T47D (cell line): Measurements from ENCODE around the gene ATP6V1B1.

Source experiments
- DNase-seq, 2 experiments: peaks; one replicate each; pipeline versions ENCODE4 v3.0.0 to v3.0.0-alpha.2; 2011 to 2012; ENCODE audit warnings: low read depth in 1 of 2, low spot score in 1 of 2
- JUND ChIP-seq: IDR thresholded peaks from 2 replicates; pipeline ENCODE4 v1.6.1; 2012; ENCODE audit warnings: low read depth
- in situ Hi-C: cut with HindIII; loops from 2 replicates; pipeline ENCODE4 v1.10.0; 2016; ENCODE audit warnings: low sequenced_read_pairs, low pct_unique_long_range_greater_than_20kb

The ATP6V1B1 gene

DNA sequence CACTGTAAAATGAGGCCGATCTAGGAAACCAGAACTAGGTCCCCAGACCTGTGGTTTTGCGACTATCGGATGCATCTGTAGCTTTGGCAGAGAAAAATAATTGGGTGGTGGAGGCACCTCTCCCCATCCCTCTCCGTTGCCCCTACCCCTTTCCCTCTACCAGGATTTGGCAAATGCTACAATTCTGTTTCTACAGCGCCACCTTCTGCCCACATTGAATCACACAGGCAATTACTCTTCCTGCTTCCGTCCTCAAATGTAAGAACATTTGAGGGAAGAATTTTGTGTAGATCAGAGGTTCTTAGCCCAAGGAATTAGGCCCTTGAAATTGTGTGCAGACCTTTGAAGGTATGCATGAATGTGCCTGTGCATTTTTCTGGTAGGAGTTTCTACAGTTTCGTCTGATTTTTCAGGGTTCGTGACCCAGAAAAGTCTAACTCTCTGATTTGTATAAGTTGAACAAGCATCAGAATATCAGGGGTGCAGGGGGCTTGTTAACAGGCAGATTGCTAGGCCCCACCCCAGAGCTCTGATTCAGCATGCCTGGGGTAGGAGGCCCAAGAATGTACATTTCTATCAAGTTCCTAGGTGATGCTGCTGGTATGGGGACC lies 11.2 kb downstream of the ATP6V1B1 start:
- peak; percentile 23 to 56 for DNase-seq
- TF ChIP-seq JUND: no peak
- in situ Hi-C loops: no loop called here

DNA sequence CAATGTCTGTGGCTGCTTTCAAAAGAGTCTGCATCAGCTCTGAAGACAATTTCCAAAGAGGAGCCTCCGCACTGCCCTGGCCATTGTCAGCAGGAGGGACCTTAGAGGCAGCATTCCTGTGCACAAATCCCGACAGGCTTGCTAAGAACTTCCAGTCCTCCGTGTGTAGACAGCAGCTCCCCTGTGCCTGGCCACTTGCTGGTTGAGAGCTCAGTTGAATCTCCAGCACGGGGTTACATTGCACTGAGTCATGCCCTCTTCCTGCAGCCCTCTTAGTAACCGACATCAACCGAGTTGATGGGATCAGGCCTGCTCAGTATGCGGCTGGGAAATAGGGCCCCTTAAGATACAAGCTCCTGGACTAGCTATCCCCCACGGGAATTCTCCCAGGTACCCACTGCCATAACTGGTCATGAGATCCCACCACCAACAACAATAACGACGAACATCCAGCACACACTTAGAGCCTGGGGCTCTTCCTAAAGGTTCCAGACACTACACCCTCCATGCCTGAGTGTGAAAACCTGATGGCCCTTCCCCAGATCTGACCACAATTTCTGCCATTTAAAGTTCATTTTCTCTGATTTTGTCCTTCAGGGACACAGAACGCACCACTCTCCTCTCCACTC lies 12.0 kb downstream of the ATP6V1B1 start:
- no peak for DNase-seq
- in situ Hi-C loops: no loop called here
- TF ChIP-seq JUND: no peak

DNA sequence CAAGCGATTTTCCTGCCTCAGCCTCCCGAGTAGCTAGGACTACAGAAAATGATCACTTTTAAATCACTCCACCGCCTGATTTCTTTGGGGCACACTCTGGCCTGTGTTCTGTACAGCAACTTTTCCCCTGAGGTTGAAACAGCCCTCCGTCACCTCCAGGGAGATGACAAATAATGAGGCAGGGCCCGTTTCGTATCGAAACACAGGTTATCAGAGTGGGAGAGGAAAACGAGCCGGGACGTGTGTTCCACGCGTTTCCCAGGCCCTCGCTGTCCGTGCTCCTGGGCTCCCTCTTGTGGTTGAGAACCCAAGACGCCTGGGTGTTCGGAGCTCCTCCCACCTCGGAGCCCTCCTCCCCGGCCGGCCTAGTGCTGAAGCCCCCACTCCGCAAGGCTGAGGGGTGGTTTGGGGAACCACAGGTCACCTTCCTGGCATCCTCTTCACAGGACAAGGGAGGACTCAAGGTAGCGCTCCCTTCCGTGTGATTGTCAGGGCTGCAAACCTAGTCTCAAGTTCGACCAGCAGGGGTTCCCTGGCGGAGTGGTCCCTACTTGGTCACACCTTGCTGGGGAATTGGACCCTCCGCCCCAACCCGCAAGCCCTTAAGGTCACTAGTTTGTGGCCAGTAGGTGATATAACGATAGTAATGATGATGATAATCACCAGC lies 12.8 kb downstream of the ATP6V1B1 start:
- DNase-seq: peak; percentile 56 to 61
- TF ChIP-seq JUND: no peak
- in situ Hi-C loops: no loop called here

DNA sequence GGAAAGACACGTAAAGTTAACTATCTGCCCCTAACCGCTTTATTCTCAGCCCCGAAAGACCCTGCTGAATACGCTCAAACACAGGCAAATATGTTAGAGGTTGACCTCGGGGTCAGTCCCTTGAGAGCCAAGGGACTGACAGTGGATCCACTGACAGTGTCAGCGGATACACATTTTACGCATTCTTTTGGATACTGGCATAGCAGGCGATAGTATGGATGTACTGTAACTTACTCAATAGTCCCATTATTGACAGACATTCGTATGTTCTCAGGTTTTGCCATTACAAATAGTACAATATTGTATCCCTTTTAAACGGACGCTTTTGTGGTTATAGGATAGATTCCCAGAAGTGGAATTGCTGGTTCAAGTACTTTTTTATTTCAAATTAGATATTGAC lies 13.4 kb downstream of the ATP6V1B1 start:
- TF ChIP-seq JUND: no peak
- no peak for DNase-seq
- in situ Hi-C loops: no loop called here

DNA sequence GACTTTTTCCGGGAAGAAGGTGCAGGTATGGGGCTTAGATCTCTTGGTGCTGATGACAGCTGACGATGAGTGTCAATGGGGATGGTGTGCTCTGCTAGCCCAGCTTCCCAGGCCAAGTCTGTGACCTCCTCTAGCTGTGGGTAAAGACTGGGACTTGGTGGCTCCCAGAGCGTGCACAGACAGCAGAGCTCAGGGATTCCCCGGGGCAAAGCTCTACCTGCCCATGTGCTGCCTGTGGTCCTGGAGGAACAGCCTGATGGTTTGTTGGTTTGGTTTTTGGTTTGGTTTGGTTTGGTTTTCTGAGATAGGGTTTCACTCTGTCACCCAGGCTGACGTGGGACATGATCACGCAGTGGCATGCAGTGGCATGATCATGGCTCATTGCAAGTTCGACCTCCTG lies 19.2 kb downstream of the ATP6V1B1 start:
- no peak for DNase-seq
- TF ChIP-seq JUND: no peak
- in situ Hi-C loops: no loop called here

DNA sequence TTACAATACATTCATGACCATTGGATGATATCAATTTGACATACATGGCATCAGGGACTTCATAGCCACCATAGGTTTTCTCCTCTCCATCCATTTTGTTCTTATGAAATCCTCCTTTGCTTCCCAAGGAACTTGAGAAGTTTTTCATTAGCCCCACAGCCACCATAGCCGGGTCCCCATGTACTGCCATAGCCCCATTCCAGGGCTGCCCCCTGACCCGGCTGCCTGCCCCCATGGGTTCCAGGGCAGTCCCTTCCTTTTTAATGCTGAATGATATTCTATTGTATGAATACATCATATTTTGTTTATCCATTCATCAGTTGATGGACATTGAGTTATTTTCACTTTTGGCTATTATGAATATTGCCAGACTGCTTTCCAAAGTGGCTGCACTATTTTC lies 20.4 kb downstream of the ATP6V1B1 start:
- no peak for DNase-seq
- TF ChIP-seq JUND: no peak
- in situ Hi-C loops: no loop called here

DNA sequence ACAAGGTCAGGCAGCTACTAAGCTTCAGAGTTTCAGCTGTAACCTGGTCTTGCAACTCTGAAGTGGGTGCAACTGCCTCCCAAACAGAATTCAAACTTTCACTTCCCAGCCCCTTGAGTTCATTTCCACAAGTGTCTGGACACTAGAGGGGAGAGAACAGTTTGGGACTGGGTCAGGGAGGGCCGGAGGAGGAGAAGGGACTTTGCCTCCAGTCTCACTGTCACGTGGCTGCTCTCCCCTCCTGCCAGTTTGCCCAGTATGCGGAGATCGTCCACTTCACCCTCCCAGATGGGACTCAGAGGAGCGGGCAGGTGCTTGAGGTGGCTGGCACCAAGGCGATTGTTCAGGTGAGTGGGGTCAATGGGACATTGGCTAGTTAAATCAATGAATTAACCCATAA lies 22.1 kb downstream of the ATP6V1B1 start:
- DNase-seq: no peak
- no peak for TF ChIP-seq JUND
- in situ Hi-C loops: no loop called here

DNA sequence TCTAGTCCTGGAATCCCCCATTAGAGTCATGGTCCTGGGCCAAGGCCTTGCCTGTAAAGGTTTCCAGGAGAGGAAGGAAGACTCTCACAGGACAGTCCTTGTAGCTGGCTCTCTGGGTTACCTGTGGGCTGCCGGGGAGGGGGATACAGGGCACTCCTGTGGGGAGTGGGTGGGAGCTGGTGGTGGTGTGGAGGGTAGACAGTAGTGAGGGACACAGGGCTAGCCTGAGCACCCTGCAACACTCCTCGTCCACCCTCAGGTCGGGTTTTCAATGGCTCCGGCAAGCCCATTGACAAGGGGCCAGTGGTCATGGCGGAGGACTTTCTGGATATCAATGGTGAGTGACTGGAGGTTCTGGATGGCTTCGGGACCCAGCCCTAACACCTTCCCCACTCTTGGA lies 23.1 kb downstream of the ATP6V1B1 start:
- in situ Hi-C loops: no loop called here
- no peak for DNase-seq
- TF ChIP-seq JUND: no peak

DNA sequence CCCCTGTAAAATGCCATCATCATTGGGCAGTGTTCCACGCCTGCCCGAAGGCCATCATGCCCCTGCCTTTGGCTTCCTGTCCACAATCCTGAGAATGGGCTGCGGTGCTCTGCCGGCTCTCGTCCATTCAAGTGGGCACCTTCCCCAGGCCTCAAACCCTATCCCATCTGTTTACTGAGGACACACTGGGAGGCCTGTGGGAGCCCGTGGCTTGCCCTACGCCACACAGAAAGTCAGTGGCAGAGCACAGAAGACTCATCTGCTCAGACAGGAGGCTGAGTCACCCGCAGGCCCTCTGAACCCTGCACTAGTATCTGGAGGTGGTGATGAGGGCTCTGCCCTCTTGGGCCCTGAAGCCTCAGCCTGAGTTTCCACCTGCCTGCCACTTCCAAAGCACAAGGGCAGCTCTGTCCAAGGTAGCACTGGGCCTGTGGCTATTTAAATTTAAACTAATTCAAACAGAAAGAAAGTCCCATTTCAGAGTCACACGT lies 23.6 kb downstream of the ATP6V1B1 start:
- no peak for DNase-seq
- in situ Hi-C loops: no loop called here
- no peak for TF ChIP-seq JUND

DNA sequence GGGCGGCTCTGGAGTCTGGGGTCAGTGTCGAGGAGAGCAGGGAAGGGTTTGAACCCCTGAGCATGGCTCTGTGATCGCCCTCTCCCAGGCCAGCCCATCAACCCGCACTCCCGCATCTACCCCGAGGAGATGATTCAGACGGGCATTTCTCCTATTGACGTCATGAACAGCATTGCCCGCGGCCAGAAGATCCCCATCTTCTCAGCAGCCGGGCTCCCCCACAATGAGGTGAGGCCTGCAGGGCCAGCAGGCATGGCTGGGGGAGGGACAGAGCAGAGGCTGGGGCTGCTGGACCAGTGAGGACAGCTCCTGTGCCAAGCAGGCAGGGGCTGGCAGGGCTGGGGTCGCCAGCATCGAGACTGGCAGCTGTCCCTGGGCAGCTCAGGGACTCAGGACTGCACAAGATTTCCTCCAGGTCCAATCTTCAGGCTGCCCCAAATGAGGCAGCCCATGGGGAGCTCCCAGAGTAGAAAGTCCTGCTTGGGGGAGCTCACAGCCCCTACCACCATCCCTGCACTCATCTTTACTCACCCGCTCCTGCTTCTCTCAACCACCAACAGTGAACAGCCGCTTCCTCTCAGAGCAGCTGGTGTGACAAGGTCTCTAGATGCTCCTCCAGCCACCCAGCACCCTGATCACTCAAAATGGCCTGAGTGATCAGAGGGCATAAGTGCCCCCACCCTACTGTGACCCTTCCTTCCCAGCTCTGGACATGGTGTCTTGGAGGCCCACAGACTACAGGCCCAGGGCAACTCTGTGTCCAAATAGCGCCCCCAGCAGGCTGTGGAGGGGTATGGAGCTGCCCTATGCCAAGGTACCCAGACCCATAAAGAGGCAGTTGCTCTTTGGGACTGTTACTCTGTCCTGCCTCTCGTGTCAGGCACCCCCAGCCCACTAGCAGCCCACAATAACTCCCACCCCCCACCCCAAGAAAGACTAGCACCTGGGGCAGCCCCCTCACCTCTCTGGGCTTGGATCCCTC lies 24.4 kb downstream of the ATP6V1B1 start:
- DNase-seq: no peak
- in situ Hi-C loops: no loop called here
- TF ChIP-seq JUND: no peak

DNA sequence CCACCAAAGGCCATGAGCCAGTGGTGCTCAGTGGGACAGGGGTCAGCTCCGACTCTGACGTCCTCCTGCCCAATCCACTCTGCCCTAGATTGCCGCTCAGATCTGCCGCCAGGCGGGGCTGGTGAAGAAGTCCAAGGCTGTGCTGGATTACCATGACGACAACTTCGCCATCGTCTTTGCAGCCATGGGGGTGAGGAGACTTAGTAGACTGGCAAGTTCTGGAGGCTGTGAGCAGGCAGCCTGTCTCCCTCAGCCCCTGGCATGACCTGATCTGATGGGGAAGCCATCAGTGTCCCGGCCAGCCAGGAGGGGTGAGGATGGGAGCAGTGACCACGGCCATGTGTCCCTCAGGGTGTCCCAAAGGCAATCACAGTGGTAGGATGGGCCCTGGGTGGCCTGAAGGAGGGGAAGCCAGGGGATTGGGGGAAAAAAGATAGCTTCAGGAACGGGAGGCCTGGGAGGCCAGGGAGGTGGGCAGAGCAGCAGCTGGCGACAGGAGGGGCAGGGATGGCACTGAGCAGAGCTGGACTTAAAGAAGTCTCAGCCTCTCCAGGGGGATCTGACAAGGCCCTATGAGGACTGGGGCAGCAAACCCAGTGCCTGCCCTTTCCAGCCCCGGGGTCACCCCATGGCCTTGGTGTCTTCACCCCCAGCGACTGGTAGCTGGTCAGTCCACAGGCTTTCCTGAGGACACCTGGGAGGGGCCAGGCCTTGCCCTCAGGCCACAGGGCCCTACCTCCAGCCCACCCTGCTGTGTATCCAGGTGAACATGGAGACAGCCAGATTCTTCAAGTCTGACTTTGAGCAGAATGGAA lies 25.3 kb downstream of the ATP6V1B1 start:
- no peak for DNase-seq
- no peak for TF ChIP-seq JUND
- in situ Hi-C loops: no loop called here

DNA sequence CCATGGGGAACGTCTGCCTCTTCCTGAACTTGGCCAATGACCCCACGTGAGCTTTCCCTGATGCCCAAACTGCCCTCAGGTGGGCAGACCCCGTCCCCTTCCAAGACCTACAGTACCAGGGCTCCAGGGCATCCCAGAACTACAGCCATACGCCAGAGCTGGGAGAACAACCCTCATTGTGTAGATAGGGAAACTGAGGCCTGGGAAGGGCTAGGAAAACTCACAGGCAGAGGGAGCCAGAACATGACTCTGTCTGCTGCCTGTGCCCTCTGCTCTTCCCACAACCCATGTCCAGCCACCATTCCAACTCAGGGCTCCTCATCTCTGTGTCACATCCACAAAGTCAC lies 25.9 kb downstream of the ATP6V1B1 start:
- no peak for TF ChIP-seq JUND
- no peak for DNase-seq
- in situ Hi-C loops: no loop called here
